ENCODE data around the gene SMARCA1.

The SMARCA1 gene

GRCh38 chrX:129480889-129481288, 42.4 kb downstream of the SMARCA1 start:
- H3K9me3 ChIP-seq (ENCODE audit: low read length) = no peaks in the 10 kb centered on the region
- no peaks in the 10 kb centered on the region for H3K79me2 ChIP-seq (ENCODE audit: insufficient read depth, low read length)
- H2AFZ ChIP-seq (ENCODE audit: low read length) = no peak overlapping the region
- no peaks in the 10 kb centered on the region for H3F3A ChIP-seq (ENCODE audit: insufficient read depth, low read length)
- H3K36me3 ChIP-seq (ENCODE audit: insufficient read depth, low read length) = no peaks in the 10 kb centered on the region
- TF ChIP-seq EZH2 (IDR thresholded peaks at IDR 0.05; ENCODE audit: borderline replicate concordance, low read length) (no peak), CTCF (IDR thresholded peaks at IDR 0.05; ENCODE audit: low read length) (no peak)
- no peaks in the 10 kb centered on the region for H4K20me1 ChIP-seq (ENCODE audit: insufficient read depth, low read length)
- no peak overlapping the region for H3K4me2 ChIP-seq (ENCODE audit: low read length)
- no peaks in the 10 kb centered on the region for H3K4me1 ChIP-seq (ENCODE audit: insufficient read depth, low read length, severe bottlenecking)
- no peaks in the 10 kb centered on the region for H3K9me2 ChIP-seq (ENCODE audit: low read depth, low read length)
- H3K4me3 ChIP-seq (ENCODE audit: low read depth, low read length, poor library complexity, severe bottlenecking) = no peak overlapping the region
- no peak overlapping the region for H3K9ac ChIP-seq (ENCODE audit: low read length)
- H3K27me3 ChIP-seq (ENCODE audit: insufficient read depth, low read length) = no peaks in the 10 kb centered on the region
- no peak overlapping the region for H3K27ac ChIP-seq (ENCODE audit: low read depth, low read length, poor library complexity, severe bottlenecking)

DNA sequence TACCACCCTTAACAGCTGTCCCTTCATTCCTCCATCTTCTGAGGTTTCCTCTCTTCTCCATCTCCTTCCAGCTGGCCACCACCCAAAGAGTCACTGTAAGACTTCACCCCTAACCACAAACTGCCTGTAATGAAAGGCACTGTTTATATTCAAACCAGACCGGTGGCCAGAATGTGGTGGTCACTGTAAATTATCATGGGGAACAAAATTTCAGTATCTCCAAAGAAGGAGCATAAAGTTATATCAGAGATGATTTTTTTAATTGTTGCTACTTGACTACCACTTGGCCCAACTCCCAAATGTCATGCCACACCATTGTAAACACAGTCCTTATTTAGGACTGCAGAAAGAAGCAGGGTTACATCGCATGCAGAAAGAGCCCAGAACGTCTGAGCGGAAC, 44.8 kb downstream of the SMARCA1 start:
- no peak overlapping the region for H3K4me2 ChIP-seq (ENCODE audit: low read length)
- H3K27ac ChIP-seq (ENCODE audit: low read depth, low read length, poor library complexity, severe bottlenecking) = no peak overlapping the region
- no peaks in the 10 kb centered on the region for H3K79me2 ChIP-seq (ENCODE audit: insufficient read depth, low read length)
- no peaks in the 10 kb centered on the region for H4K20me1 ChIP-seq (ENCODE audit: insufficient read depth, low read length)
- no peaks in the 10 kb centered on the region for H3K9me3 ChIP-seq (ENCODE audit: low read length)
- H2AFZ ChIP-seq (ENCODE audit: low read length) = no peak overlapping the region
- no peaks in the 10 kb centered on the region for H3K9me2 ChIP-seq (ENCODE audit: low read depth, low read length)
- no peak overlapping the region for H3K4me3 ChIP-seq (ENCODE audit: low read depth, low read length, poor library complexity, severe bottlenecking)
- no peak overlapping the region for H3K9ac ChIP-seq (ENCODE audit: low read length)
- no peaks in the 10 kb centered on the region for H3F3A ChIP-seq (ENCODE audit: insufficient read depth, low read length)
- no peaks in the 10 kb centered on the region for H3K36me3 ChIP-seq (ENCODE audit: insufficient read depth, low read length)
- H3K4me1 ChIP-seq (ENCODE audit: insufficient read depth, low read length, severe bottlenecking) = no peaks in the 10 kb centered on the region
- no peaks in the 10 kb centered on the region for H3K27me3 ChIP-seq (ENCODE audit: insufficient read depth, low read length)
- no peak for TF ChIP-seq EZH2 (IDR thresholded peaks at IDR 0.05; ENCODE audit: borderline replicate concordance, low read length)

GRCh38 chrX:129472116-129472515, 51.2 kb downstream of the SMARCA1 start:
- no peak overlapping the region for H3K27ac ChIP-seq (ENCODE audit: low read depth, low read length, poor library complexity, severe bottlenecking)
- H3K79me2 ChIP-seq (ENCODE audit: insufficient read depth, low read length) = no peaks in the 10 kb centered on the region

More at GRCh38 chrX:129472116-129472515, 51.2 kb downstream of the SMARCA1 start:
- TF ChIP-seq EZH2 (IDR thresholded peaks at IDR 0.05; ENCODE audit: borderline replicate concordance, low read length) (no peak), CTCF (IDR thresholded peaks at IDR 0.05; ENCODE audit: low read length) (no peak)
- no peaks in the 10 kb centered on the region for H3K27me3 ChIP-seq (ENCODE audit: insufficient read depth, low read length)
- H3K9me3 ChIP-seq (ENCODE audit: low read length) = no peaks in the 10 kb centered on the region
- H3K4me2 ChIP-seq (ENCODE audit: low read length) = no peak overlapping the region
- H3K4me3 ChIP-seq (ENCODE audit: low read depth, low read length, poor library complexity, severe bottlenecking) = no peak overlapping the region
- H3K9me2 ChIP-seq (ENCODE audit: low read depth, low read length) = no peaks in the 10 kb centered on the region
- H3F3A ChIP-seq (ENCODE audit: insufficient read depth, low read length) = no peaks in the 10 kb centered on the region
- H3K36me3 ChIP-seq (ENCODE audit: insufficient read depth, low read length) = no peaks in the 10 kb centered on the region
- no peaks in the 10 kb centered on the region for H3K4me1 ChIP-seq (ENCODE audit: insufficient read depth, low read length, severe bottlenecking)
- no peak overlapping the region for H2AFZ ChIP-seq (ENCODE audit: low read length)
- H4K20me1 ChIP-seq (ENCODE audit: insufficient read depth, low read length) = no peaks in the 10 kb centered on the region
- H3K9ac ChIP-seq (ENCODE audit: low read length) = no peak overlapping the region
